Esophagus squamous epithelium (tissue), 5 donors: ENCODE data around the gene AHRR. TPM values are rescaled to one million over a fixed set of nuclear protein-coding genes. Genes with fewer than 3 reads are reported as not detected.

Source experiments
- DNase-seq: peaks from one replicate; lab custom pipeline; 2025; lab: John Stamatoyannopoulos, UW
- H3K27ac ChIP-seq, 4 donors: fragments of 200-600 bp; sonication (generic); one replicate each; pipeline ENCODE4 v1.5.1; 2016 to 2019; ENCODE audit warnings: mild to moderate bottlenecking in 1 of 4
- H3K27me3 ChIP-seq, 4 donors: fragments of 200-600 bp; sonication (generic); 1 replicate in 3 of 4; 2 replicates in 1 of 4; pipeline versions ENCODE4 v1.5.1 to v1.6.0; 2017 to 2021; ENCODE audit warnings: antibody characterized with exemption in 1 of 4
- H3K36me3 ChIP-seq, 3 donors: fragments of 200-600 bp; sonication (generic); one replicate each; pipeline ENCODE4 v1.5.1; 2016 to 2019
- H3K4me1 ChIP-seq, 3 donors: fragments of 200-600 bp; sonication (generic); one replicate each; pipeline ENCODE4 v1.5.1; 2017 to 2019
- H3K4me3 ChIP-seq, 4 donors: fragments of 200-600 bp; sonication (generic); 1 replicate in 3 of 4; 2 replicates in 1 of 4; pipeline ENCODE4 v1.5.1; 2016 to 2019; ENCODE audit warnings: mild to moderate bottlenecking in 2 of 4, moderate library complexity in 1 of 4
- H3K9me3 ChIP-seq, 3 donors: fragments of 200-600 bp; sonication (generic); one replicate each; pipeline ENCODE4 v1.5.1; 2016 to 2019
- CTCF ChIP-seq, 6 experiments: fragments of 450-650 bp in 4 of 6; fragments of 200-600 bp in 2 of 6; sonication (generic) in 2 of 6; IDR thresholded peaks; one replicate each; pipeline ENCODE4 v1.5.1; 2016 to 2019; ENCODE audit warnings: antibody characterized with exemption in 6 of 6, mild to moderate bottlenecking in 4 of 6, moderate library complexity in 4 of 6
- POLR2A ChIP-seq, 4 donors: fragments of 450-650 bp; IDR thresholded peaks; one replicate each; pipeline ENCODE4 v1.6.1; 2017; ENCODE audit warnings: antibody characterized with exemption in 4 of 4, mild to moderate bottlenecking in 4 of 4, moderate library complexity in 3 of 4
- WGBS, 2 donors: methylation state at CpG; one replicate each; pipeline ENCODE4 v1.1.5; 2018; 5-methylcytosine and 5-hydroxymethylcytosine counted together
- intact Hi-C: fragments of 100-400 bp; cut with DNase I; formaldehyde crosslinking; loops from one replicate; pipeline ENCODE4 v1.15.0; 2022
- total RNA-seq, 4 donors: library from RNA; depleted of rRNA; stranded (reverse); fragments of >200 nt; gene quantifications; one replicate each; pipeline ENCODE4 v1.1.0, GENCODE V29; 2016
- donor health status: DM: yes; HTN: yes; CAD: no.

Gene AHRR
- total RNA-seq, 4 donors from 2014 or later = 0.66 to 1.5 (median 1.1) TPM

GRCh38 chr5:431001-431710 lies 109.6 kb downstream of the AHRR start:
- intact Hi-C loops = no loop called here
- Histone ChIP-seq H3K36me3 (no peaks in the 10 kb centered on the region), H3K27me3 (peaks cover 0 to 27% (median 0%) of the 10 kb centered on the region in 4 donors), H3K9me3 (no peaks in the 10 kb centered on the region), H3K4me1 (peaks cover 0 to 18% (median 3%) of the 10 kb centered on the region in 3 donors), H3K27ac (no peak overlapping the region), H3K4me3 (no peak overlapping the region)
- no peak for DNase-seq
- WGBS, 2 donors = 41 to 46% methylated on average over 7 to 8 of the region's 18 CpGs
- no peak for TF ChIP-seq POLR2A (IDR thresholded peaks at IDR 0.05)
- TF ChIP-seq CTCF (IDR thresholded peaks at IDR 0.05) = peak; percentile 30 to 63 (median 52)

GRCh38 chr5:431711-432050 lies 110.2 kb downstream of the AHRR start:
- no peak for DNase-seq
- peaks cover 0 to 18% (median 3%) of the 10 kb centered on the region in 3 donors for H3K4me1 ChIP-seq
- no peak overlapping the region for H3K4me3 ChIP-seq
- no peak overlapping the region for H3K27ac ChIP-seq
- WGBS, 2 donors = 72 to 73% methylated on average over 3 to 4 of the region's 4 CpGs
- TF ChIP-seq CTCF (IDR thresholded peaks at IDR 0.05) (no peak), POLR2A (IDR thresholded peaks at IDR 0.05) (no peak)
- no peaks in the 10 kb centered on the region for H3K36me3 ChIP-seq
- intact Hi-C loops = no loop called here
- no peaks in the 10 kb centered on the region for H3K9me3 ChIP-seq
- peaks cover 0 to 33% (median 0%) of the 10 kb centered on the region in 4 donors for H3K27me3 ChIP-seq

- intact Hi-C loops = no loop called here
- WGBS, 2 donors = 91 to 94% methylated on average over 5 to 7 of the region's 18 CpGs
These were observed 110.8 kb downstream of the AHRR start for GRCh38 chr5:432201-432927.

GRCh38 chr5:432928-433791 lies 111.6 kb downstream of the AHRR start:
- Histone ChIP-seq H3K36me3 (no peaks in the 10 kb centered on the region), H3K4me3 (no peak overlapping the region), H3K4me1 (peaks cover 0 to 18% (median 3%) of the 10 kb centered on the region in 3 donors), H3K27ac (no peak overlapping the region), H3K27me3 (peaks cover 0 to 33% (median 0%) of the 10 kb centered on the region in 4 donors), H3K9me3 (no peaks in the 10 kb centered on the region)
- intact Hi-C loops = no loop called here
- TF ChIP-seq POLR2A (IDR thresholded peaks at IDR 0.05) = no peak
- no peak for TF ChIP-seq CTCF (IDR thresholded peaks at IDR 0.05)
- 72 to 85% methylated on average over 11 of the region's 23 CpGs for WGBS, 2 donors
- DNase-seq = no peak

More at GRCh38 chr5:432201-432927, 110.8 kb downstream of the AHRR start:
- Histone ChIP-seq H3K4me1 (peaks cover 0 to 18% (median 3%) of the 10 kb centered on the region in 3 donors), H3K27me3 (peaks cover 0 to 35% (median 0%) of the 10 kb centered on the region in 4 donors), H3K4me3 (no peak overlapping the region), H3K27ac (no peak overlapping the region), H3K9me3 (no peaks in the 10 kb centered on the region), H3K36me3 (no peaks in the 10 kb centered on the region)
- no peak for DNase-seq
- TF ChIP-seq CTCF (IDR thresholded peaks at IDR 0.05) (no peak), POLR2A (IDR thresholded peaks at IDR 0.05) (no peak)
